ENCODE measurements around the gene CABP7.

The CABP7 gene

DNA sequence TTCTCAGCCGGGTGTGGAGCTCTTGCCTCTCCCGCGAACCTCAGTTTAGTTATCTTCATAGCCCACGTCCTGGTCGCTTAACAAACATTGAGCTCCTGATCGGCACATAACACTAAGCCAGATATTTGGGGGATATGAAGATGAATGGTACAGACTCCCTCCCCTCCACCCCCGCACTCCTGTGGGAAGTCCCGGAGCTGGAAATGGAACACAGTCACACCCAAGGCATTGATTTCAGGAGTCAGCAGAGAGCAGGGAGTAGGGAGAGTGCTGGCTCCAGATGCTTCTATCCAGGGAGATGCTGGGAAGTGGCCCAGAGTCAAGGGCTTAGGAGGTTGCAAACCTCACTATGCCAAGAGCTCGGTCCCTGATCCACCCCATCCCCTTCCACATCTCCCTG, 26.1 kb upstream of the CABP7 start:
- no peak for DNase-seq (ENCODE audit: low spot score)
- H3K27ac ChIP-seq, result no peak overlapping the region
- H3K4me3 ChIP-seq, result no peak overlapping the region
- no peak for TF ChIP-seq CTCF (IDR thresholded peaks at IDR 0.05)

DNA sequence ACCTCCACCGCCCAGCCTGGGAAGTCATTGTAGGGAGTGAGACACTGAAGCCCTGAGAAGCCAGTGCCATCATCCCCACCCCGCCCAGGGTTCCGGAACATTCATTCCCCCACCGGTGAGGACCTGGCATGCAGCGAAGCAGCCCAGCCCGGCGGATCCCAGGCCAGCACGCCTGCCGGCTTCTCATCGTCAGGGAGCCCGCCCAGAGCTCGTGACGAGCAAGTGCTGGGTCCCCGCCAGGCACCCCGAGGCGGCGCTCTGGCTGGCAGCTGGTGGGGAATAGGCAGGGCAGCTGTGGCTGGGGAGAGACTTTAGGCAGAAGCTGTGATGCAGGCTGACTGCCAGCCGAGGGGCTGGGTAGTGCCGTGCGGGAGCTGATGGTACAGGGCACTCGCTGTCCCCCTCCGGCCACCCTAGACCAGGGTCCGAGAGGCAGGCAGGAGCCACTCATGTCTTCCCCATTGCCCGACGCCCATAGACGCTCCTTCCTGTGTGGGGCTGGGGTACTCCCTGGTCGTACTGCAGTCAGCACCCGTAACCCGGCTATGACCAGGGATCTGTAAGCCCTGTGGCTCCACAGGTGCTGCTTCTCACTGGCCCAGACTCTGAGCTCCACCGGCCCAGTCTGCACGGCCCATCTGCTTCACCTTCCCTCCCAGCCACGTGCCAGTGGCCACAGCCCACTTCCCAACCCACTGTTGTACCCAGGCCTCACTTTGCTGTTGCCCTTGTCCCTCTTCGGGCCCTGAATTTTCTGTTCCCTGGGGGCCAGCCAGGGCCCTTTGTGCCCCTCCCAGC, 24.5 kb upstream of the CABP7 start:
- DNase-seq (ENCODE audit: low spot score), result no peak
- H3K4me3 ChIP-seq, result no peak overlapping the region
- H3K27ac ChIP-seq, result no peak overlapping the region
- TF ChIP-seq CTCF (IDR thresholded peaks at IDR 0.05), result no peak

GRCh38 chr22:29697853-29698598, 21.8 kb upstream of the CABP7 start:
- no peak for TF ChIP-seq CTCF (IDR thresholded peaks at IDR 0.05)
- DNase-seq (ENCODE audit: low spot score), result no peak

DNA sequence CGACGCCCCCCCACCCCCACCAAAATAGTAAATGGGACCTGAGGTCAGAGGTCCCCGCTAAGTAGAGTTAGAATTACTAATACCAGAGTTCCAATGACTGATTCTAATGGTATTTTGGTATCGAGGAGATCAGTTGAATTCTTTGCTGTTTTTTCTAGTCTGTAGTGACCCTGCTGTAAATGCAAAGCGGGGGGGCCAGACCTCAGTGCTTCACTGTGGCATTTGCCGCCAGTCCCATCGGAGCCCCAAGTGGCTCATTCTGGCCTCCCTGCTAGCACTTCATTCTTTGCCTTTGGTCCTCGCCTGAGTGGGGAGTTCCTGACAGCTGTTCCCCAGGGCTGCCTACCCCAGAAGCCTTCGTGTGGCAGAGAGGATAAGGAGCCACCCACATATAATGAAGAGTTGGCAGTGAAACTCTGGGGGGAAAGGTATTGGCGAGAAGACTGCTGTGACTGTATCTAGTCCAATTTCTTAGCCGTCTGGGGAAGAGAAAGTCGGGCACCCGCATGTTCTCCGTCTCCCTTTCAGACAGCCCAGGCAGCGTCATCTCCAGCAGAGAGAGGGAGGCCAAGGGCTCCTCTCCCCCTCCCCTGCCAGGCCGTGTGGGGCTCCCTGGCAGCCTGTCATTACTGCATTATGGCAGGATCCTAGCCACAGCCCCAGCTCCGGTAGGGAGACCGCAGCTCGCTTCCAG, 19.4 kb upstream of the CABP7 start:
- TF ChIP-seq CTCF (IDR thresholded peaks at IDR 0.05), result no peak
- DNase-seq (ENCODE audit: low spot score), result no peak
- no peak overlapping the region for H3K4me3 ChIP-seq
- no peak overlapping the region for H3K27ac ChIP-seq

More at GRCh38 chr22:29697853-29698598, 21.8 kb upstream of the CABP7 start:
- H3K27ac ChIP-seq, result no peak overlapping the region
- no peak overlapping the region for H3K4me3 ChIP-seq

GRCh38 chr22:29700900-29701154, 19.0 kb upstream of the CABP7 start:
- Histone ChIP-seq H3K4me3 (no peak overlapping the region), H3K27ac (no peak overlapping the region)
- TF ChIP-seq CTCF (IDR thresholded peaks at IDR 0.05), result no peak
- DNase-seq (ENCODE audit: low spot score), result no peak

- no peak for TF ChIP-seq CTCF (IDR thresholded peaks at IDR 0.05)
- no peak overlapping the region for H3K27ac ChIP-seq
- H3K4me3 ChIP-seq, result no peak overlapping the region
- DNase-seq (ENCODE audit: low spot score), result no peak
Observed at GRCh38 chr22:29701155-29701999, 18.4 kb upstream of the CABP7 start.
